HG03520 (cell line): ENCODE results near the gene MYBPH.

Source experiments
- ATAC-seq: cut with Tn5 transposase; IDR thresholded peaks from one replicate; pipeline ENCODE4 v1.9.1; 2021; ENCODE audit warnings: mild to moderate bottlenecking, moderate library complexity; ENCODE audit not compliant: unreplicated experiment

Gene MYBPH

DNA sequence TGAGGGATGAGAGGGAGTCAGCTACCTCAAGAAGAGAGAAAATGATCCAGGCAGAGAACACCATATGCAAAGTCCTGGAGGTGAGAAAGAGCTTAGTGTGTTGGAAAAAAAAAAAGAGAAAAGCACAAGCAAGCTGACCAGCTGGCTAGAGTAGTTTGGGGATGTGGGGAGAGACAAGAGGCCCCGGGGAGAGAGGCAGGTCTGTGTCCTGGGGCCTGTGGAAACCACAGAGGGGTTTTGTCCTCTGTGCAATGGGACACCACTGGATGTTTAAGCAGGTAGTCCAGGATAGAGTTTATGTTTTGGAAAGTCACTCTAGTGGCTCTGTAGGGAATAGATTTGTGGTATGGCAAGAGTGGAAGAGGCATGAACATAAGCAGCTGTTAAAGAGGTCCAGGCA, 25.3 kb upstream of the MYBPH start:
- ATAC-seq, result no peak

DNA sequence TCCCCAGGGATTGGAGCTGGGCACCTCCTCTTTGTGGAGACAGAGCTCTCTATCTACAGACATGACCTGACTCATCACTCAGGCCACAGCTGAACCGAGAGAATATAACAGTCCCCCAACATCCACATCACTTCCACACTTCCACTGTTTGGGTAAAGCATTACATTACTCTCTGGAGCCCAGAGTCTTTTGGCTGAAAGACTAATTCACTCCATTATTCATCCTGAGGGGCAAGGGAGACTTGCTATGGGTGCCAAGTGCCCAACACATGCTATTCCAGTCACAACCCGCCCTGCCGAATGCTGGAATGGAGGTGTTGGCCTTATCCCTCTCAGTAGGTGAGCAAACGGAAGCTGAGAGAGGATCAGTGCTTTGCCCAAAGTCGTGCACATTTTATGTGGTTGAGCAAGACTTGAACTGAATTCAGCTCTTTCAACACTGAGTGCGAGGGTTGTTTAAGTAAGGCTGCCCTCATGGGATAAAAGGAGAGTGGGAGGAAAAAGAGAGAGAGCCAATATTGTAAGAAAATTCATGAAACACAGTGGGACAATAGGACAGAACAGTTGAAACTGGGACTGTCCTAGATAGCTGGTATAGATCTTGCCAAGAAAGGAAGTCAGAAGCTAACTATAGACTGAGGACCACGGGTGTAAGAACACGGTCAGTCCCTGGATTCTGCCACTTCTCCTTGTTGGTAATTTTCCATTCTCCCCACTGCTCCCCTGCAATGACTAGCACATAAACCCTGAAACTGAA, 24.4 kb upstream of the MYBPH start:
- no peak for ATAC-seq

DNA sequence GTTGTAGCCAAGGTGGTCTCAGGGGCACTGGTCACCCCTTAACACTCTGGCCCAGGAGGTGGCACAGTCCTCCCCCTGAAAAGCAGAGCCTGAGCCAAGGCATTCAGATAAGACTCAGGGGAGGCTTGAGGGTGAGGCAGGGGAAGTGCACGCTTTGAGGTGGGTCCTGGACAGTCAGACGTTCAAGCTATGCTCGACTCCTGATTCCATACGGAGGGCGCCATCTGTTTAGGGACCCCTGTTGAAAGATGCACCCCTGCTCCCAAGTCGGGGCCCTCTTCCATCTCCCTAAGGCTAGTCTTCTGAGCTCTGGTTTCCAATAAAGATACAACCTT, 23.8 kb upstream of the MYBPH start:
- ATAC-seq, result no peak

DNA sequence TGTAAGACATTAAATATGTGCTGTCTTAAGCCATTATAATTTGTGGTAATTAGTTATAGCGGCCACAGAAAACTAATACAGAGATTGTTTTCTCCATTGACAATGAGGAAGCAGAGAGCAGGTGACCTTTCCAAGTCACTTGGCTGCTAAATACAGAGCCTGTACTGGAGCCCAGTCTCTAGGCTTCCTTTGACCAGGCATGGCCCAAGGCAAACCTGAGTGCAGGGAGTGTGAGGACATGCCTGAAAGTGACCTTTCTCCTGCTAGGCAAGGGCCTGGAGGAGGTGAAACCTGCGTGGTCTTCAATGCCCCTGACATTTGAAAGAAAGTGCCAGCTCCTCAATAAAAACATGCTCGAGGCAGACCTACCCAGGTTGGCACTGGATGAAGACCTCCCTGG, 23.4 kb upstream of the MYBPH start:
- no peak for ATAC-seq

- no peak for ATAC-seq
Measured at GRCh38 chr1:203197625-203198024, 22.0 kb upstream of the MYBPH start.

GRCh38 chr1:203196371-203196770, 20.7 kb upstream of the MYBPH start:
- ATAC-seq, result no peak

GRCh38 chr1:203190949-203191348, 15.3 kb upstream of the MYBPH start:
- no peak for ATAC-seq

DNA sequence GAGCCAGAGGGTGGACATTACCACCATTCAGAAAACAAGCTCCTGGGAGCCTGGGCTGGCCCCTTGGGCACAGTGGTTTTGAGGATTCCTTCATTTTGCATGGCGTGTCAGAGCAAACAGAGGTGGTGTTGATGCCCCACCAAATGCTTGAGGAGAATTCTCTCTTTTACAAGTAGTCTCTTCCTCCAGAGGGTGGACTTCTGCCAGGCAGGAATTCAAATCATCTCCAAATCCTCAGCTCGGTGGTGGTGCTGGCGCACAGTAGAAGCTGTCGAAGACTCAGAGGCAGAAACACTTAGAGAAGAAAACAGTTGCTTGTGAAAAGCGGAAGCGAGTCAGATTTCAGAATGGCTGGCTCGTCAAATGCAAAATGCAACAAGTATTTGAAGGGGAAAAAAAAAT, 14.3 kb upstream of the MYBPH start:
- ATAC-seq, result no peak

- no peak for ATAC-seq
Measured at GRCh38 chr1:203188686-203189232, 13.1 kb upstream of the MYBPH start.

DNA sequence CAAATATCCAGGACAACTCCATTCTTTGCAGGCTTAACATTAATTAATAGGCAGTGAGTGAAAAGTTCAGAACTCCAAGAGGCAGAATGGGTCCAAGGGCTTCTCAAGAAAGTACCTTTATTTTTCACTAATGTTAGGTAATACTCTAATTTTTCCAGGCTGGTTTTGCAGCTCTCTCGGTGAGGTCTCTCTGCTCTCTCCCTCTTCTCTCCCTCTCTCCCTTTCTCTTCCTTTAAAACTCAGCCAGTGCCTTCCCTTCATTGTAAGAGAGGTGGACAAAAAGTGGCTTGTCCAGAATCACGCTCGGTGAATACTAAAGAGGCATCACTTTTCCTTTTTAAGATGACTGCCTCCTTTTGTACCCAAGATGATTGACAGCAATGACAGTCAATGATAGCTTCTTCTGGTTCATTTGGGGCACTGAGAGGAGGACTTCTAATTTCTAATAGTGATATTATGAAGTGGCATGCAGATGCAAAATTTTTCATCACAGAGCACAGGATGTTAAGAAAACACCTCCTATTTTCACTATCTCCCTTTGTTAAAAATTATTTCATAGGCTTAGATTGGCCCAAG, 12.2 kb upstream of the MYBPH start:
- ATAC-seq, result no peak

DNA sequence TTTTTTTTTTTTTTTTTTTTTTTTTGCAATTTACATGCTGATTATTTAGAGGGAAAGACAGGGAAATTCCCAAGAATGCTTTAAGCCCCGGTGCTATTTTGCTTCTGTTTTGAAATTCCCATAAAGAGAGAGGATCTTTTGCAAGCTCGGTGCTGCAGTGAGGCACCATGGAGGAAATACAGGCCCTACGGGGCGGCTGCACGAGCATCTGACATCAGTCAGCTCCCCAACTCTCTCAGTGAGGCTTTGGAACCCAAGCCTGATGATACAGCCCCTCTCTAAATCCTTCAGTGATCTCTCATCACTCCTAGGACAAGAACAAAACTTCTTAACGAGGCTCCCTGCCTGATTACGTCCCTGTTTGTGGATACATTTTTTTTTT, 11.7 kb upstream of the MYBPH start:
- ATAC-seq, result no peak

GRCh38 chr1:203186446-203187303, 11.0 kb upstream of the MYBPH start, which contains the start of gene CHI3L1:
Gene CHI3L1 (minus strand): TSS chr1:203186704. CDS start chr1:203186623, 81 bp downstream.
- no peak for ATAC-seq

GRCh38 chr1:203186091-203186445, 10.4 kb upstream of the MYBPH start:
- no peak for ATAC-seq

- no peak for ATAC-seq
Measured at GRCh38 chr1:203185585-203185984, 10.0 kb upstream of the MYBPH start.

DNA sequence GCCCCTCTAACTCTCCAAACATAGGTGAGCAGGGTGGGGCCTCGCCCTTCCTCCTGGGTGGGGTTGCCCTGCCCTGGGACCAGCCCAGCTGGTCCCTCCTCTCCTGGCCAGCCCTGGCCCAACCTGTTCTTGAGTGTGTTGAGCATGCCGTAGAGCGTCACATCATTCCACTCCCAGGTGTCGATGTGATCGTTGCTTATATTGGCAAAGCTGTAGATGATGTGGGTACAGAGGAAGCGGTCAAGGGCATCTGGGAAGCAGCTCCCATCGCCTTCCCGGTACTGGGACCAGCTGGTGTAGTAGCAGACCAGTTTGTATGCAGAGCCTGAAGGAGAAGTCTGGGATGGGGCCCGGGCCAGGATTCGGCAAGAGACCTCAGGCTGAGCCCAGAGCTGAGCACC, 9.4 kb upstream of the MYBPH start:
- ATAC-seq, result no peak

- no peak for ATAC-seq
Measured at GRCh38 chr1:203184467-203184866, 8.8 kb upstream of the MYBPH start.

DNA sequence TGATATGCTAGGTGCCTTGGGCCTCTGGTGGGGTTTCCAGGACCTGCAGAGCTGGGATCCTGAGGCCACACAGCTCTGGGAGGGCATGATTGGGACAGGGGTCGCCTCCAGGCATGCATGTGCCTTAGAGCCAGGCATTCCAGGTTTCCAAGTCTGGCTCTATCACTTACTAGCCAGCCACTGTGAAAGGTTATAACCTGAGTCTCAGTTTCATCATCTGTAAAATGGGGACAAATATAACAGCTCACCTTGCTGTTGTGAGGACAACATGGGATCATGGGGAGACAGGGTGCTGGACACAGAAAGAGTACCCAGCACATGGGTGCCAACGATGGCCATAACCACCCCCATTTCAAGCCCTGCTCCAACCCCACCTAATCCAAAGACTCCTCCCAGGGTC, 8.2 kb upstream of the MYBPH start:
- ATAC-seq, result no peak

DNA sequence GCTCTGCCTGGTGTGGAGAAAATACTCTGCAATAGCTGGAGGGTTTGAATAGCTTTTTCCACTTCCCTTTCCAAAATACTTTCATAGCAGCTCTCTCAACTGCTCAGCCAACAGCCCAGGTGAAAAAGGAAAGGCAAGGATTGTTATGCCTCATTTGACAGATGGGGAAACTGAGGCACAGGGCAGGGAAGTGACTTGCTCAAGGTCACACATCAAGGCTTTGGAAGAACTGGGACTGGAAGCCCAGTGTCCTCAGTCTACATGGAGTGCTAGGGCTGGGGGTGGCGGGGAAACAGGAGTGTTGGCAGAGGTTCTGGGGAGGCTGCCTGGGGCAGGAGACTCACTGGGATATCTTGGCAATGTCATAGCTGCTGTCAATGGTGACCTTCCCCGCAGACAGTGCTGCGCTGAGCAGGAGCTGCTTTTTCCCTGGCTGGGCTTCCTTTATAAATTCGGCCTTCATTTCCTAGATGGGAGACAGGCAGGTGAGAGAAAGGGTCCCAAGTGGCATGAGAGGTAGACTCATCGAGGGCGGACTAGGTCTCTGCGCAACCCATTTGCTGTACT, 6.8 kb upstream of the MYBPH start:
- no peak for ATAC-seq

- no peak for ATAC-seq
Measured at GRCh38 chr1:203181586-203182386, 6.2 kb upstream of the MYBPH start.

- no peak for ATAC-seq
Measured at GRCh38 chr1:203180611-203181330, 5.1 kb upstream of the MYBPH start.
